ENCODE results near the gene SGTA.

SGTA gene

GRCh38 chr19:2797280-2797679 lies 14.2 kb upstream of the SGTA start:
- no peak overlapping the region for H2AFZ ChIP-seq (ENCODE audit: low read depth, low read length, severe bottlenecking)
- H3K27ac ChIP-seq (ENCODE audit: low read depth, low read length): no peak overlapping the region
- H3F3A ChIP-seq (ENCODE audit: insufficient read depth): no peaks in the 10 kb centered on the region
- H3K79me2 ChIP-seq (ENCODE audit: insufficient read depth, low read length): no peaks in the 10 kb centered on the region
- no peaks in the 10 kb centered on the region for H4K20me1 ChIP-seq (ENCODE audit: low read depth, low read length)
- H3K9me2 ChIP-seq (replicated peaks; ENCODE audit: insufficient read depth, low read length): no peaks in the 10 kb centered on the region
- no peak overlapping the region for H3K4me3 ChIP-seq (ENCODE audit: insufficient read depth, low read length, poor library complexity, severe bottlenecking)
- H3K36me3 ChIP-seq (ENCODE audit: low read length): no peaks in the 10 kb centered on the region
- H3K9me3 ChIP-seq (ENCODE audit: insufficient read depth, low read length): no peaks in the 10 kb centered on the region
- TF ChIP-seq EZH2phosphoT487 (conservative IDR thresholded peaks at IDR 0.05; ENCODE audit: low read length): no peak
- TF ChIP-seq CTCF (IDR thresholded peaks at IDR 0.05; ENCODE audit: insufficient read depth, low read length, poor library complexity, severe bottlenecking): no peak
- no peak overlapping the region for H3K9ac ChIP-seq (ENCODE audit: low read length)
- H3K27me3 ChIP-seq (ENCODE audit: low read length): no peaks in the 10 kb centered on the region
- H3K4me2 ChIP-seq (ENCODE audit: low read depth, low read length, poor library complexity, severe bottlenecking): no peak overlapping the region

- Histone ChIP-seq H3K9me2 (replicated peaks; ENCODE audit: insufficient read depth, low read length) (no peaks in the 10 kb centered on the region), H3F3A (ENCODE audit: insufficient read depth) (no peaks in the 10 kb centered on the region), H3K4me2 (ENCODE audit: low read depth, low read length, poor library complexity, severe bottlenecking) (no peak overlapping the region), H3K9ac (ENCODE audit: low read length) (no peak overlapping the region), H4K20me1 (ENCODE audit: low read depth, low read length) (no peaks in the 10 kb centered on the region), H3K27ac (ENCODE audit: low read depth, low read length) (no peak overlapping the region), H3K27me3 (ENCODE audit: low read length) (no peaks in the 10 kb centered on the region), H3K4me3 (ENCODE audit: insufficient read depth, low read length, poor library complexity, severe bottlenecking) (no peak overlapping the region), H2AFZ (ENCODE audit: low read depth, low read length, severe bottlenecking) (no peak overlapping the region), H3K9me3 (ENCODE audit: insufficient read depth, low read length) (no peaks in the 10 kb centered on the region), H3K36me3 (ENCODE audit: low read length) (no peaks in the 10 kb centered on the region), H3K79me2 (ENCODE audit: insufficient read depth, low read length) (no peaks in the 10 kb centered on the region)
- no peak for TF ChIP-seq CTCF (IDR thresholded peaks at IDR 0.05; ENCODE audit: insufficient read depth, low read length, poor library complexity, severe bottlenecking)
- no peak for TF ChIP-seq EZH2phosphoT487 (conservative IDR thresholded peaks at IDR 0.05; ENCODE audit: low read length)
Measured at GRCh38 chr19:2796659-2797266, 13.7 kb upstream of the SGTA start.

- Histone ChIP-seq H3K4me2 (ENCODE audit: low read depth, low read length, poor library complexity, severe bottlenecking) (no peak overlapping the region), H3K9ac (ENCODE audit: low read length) (no peak overlapping the region), H2AFZ (ENCODE audit: low read depth, low read length, severe bottlenecking) (no peak overlapping the region), H3K9me2 (replicated peaks; ENCODE audit: insufficient read depth, low read length) (no peaks in the 10 kb centered on the region), H3K79me2 (ENCODE audit: insufficient read depth, low read length) (no peaks in the 10 kb centered on the region; the same call in 1 of the 2 replicates), H3K27me3 (ENCODE audit: low read length) (no peaks in the 10 kb centered on the region), H3F3A (ENCODE audit: insufficient read depth) (no peaks in the 10 kb centered on the region), H3K9me3 (ENCODE audit: insufficient read depth, low read length) (no peaks in the 10 kb centered on the region), H4K20me1 (ENCODE audit: low read depth, low read length) (no peaks in the 10 kb centered on the region), H3K4me3 (ENCODE audit: insufficient read depth, low read length, poor library complexity, severe bottlenecking) (no peak overlapping the region), H3K36me3 (ENCODE audit: low read length) (no peaks in the 10 kb centered on the region), H3K27ac (ENCODE audit: low read depth, low read length) (no peak overlapping the region)
- TF ChIP-seq CTCF (IDR thresholded peaks at IDR 0.05; ENCODE audit: insufficient read depth, low read length, poor library complexity, severe bottlenecking): no peak
- TF ChIP-seq EZH2phosphoT487 (conservative IDR thresholded peaks at IDR 0.05; ENCODE audit: low read length): no peak
Measured at GRCh38 chr19:2795827-2796658, 13.0 kb upstream of the SGTA start.

Measured in SU-DHL-6 (cell line).